ENCODE results near the gene SPARC. TPM values are rescaled to one million over a fixed set of nuclear protein-coding genes. Genes with fewer than 3 reads are reported as not detected.
"Not testable (repeated sequence)": the region's sequence is repeated elsewhere in the genome, so short reads cannot be mapped to it uniquely, and the experiment has no call there.

Gene SPARC
- total RNA-seq, 1 donor from 2014 or later, result 9,466 TPM

DNA sequence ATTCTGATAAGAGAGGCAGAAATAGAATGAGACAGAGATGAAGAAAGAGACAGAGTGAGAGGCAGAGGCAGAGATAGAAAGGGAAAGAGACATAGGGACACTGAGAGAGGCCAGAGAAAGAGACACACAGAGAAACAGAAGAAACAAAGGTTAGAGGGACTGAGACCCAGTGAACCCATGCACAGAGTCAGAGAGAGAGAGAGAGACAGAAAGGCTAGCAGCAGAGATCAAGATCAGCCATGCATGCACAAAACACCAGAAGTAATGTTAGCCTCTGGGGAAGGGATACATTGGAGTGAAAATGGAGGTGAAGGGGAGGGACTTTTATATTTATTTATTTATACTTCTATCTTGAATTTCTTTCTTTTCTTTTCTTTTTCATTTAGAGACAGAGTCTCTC lies 14.1 kb upstream of the SPARC start:
- Mint-ChIP-seq H3K4me3 (ENCODE audit: unreplicated experiment) (no peak overlapping the region), H3K27ac (ENCODE audit: unreplicated experiment) (peak overlapping the region; percentile 100), H3K4me1 (ENCODE audit: unreplicated experiment) (peaks cover 43% of the 10 kb centered on the region), H3K9me3 (ENCODE audit: unreplicated experiment) (no peaks in the 10 kb centered on the region), H3K27me3 (ENCODE audit: unreplicated experiment) (no peaks in the 10 kb centered on the region), H3K36me3 (ENCODE audit: unreplicated experiment) (no peaks in the 10 kb centered on the region)
- TF ChIP-seq, protein P1, sequence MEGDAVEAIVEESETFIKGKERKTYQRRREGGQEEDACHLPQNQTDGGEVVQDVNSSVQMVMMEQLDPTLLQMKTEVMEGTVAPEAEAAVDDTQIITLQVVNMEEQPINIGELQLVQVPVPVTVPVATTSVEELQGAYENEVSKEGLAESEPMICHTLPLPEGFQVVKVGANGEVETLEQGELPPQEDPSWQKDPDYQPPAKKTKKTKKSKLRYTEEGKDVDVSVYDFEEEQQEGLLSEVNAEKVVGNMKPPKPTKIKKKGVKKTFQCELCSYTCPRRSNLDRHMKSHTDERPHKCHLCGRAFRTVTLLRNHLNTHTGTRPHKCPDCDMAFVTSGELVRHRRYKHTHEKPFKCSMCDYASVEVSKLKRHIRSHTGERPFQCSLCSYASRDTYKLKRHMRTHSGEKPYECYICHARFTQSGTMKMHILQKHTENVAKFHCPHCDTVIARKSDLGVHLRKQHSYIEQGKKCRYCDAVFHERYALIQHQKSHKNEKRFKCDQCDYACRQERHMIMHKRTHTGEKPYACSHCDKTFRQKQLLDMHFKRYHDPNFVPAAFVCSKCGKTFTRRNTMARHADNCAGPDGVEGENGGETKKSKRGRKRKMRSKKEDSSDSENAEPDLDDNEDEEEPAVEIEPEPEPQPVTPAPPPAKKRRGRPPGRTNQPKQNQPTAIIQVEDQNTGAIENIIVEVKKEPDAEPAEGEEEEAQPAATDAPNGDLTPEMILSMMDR (IDR thresholded peaks at IDR 0.05), result no peak
- no peak for DNase-seq (ENCODE audit: extremely low spot score, unreplicated experiment)

DNA sequence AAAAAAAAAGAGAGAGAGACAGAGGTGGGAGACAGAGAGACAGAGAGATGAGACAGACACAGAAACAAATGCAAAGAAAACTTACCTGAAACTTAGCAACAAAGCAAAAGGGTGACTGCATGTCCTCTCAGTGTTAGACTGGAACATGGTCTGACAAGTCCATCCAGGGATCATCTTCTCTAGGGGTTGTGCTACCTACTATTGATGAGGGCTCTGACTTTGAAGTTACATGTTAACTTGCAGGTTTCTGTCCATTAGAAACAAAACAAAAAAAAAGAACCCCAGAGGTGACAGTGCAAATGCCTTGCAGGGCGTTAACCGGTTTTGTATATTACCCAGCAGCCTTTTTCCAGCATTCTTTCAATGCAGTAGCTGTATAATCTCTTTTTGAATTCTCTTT lies 13.6 kb upstream of the SPARC start:
- TF ChIP-seq, protein P1 (IDR thresholded peaks at IDR 0.05), result no peak
- H3K4me3 Mint-ChIP-seq (ENCODE audit: unreplicated experiment), result no peak overlapping the region
- H3K36me3 Mint-ChIP-seq (ENCODE audit: unreplicated experiment), result no peaks in the 10 kb centered on the region
- no peaks in the 10 kb centered on the region for H3K9me3 Mint-ChIP-seq (ENCODE audit: unreplicated experiment)
- no peaks in the 10 kb centered on the region for H3K27me3 Mint-ChIP-seq (ENCODE audit: unreplicated experiment)
- peaks cover 47% of the 10 kb centered on the region for H3K4me1 Mint-ChIP-seq (ENCODE audit: unreplicated experiment)
- DNase-seq (ENCODE audit: extremely low spot score, unreplicated experiment), result no peak
- peak overlapping the region; percentile 100 for H3K27ac Mint-ChIP-seq (ENCODE audit: unreplicated experiment)

DNA sequence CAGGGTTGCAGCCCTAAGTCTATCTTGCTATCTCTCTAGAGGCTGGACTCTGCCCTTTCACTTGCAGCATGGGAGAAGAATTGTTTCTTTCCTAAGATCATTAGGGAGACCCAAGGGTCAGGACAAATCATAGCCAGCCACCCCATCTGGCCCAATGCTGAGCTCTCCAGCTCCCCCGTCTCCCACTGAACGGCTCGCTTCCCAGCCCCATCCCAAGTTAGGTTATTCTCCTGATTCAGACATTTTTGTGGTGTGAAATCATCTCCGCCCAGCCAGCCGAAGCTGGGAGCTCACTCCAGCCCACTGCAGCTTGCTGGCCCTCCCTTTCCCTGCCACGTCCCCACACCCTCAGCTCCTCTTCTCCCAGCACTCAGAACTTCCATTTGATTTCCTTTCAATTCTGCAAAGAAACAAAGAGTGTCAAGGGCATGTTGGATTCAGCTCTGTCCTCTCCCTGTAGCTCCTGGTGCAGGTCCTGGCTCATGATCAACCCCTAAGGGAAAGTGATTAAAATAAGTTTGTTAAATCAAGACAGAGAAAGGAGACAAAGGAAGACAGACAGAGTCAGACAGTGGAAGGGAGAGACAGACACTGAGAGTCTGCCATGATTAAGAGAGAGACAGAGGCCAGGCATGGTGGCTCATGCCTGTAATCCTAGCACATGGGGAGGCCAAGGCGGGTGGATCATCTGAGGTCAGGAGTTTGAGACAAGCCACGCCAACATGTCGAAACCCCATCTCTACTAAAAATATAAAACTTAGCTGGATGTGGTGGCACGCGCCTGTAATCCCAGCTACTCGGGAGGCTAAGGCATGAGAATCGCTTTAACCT lies 12.6 kb upstream of the SPARC start:
- Mint-ChIP-seq H3K9me3 (ENCODE audit: unreplicated experiment) (no peaks in the 10 kb centered on the region), H3K36me3 (ENCODE audit: unreplicated experiment) (no peaks in the 10 kb centered on the region), H3K27ac (ENCODE audit: unreplicated experiment) (peak overlapping the region; percentile 100), H3K4me1 (ENCODE audit: unreplicated experiment) (peaks cover 47% of the 10 kb centered on the region), H3K4me3 (ENCODE audit: unreplicated experiment) (peak overlapping the region; percentile 45), H3K27me3 (ENCODE audit: unreplicated experiment) (no peaks in the 10 kb centered on the region)
- TF ChIP-seq, protein P1 (IDR thresholded peaks at IDR 0.05), result no peak
- DNase-seq (ENCODE audit: extremely low spot score, unreplicated experiment), result peak; percentile 91

DNA sequence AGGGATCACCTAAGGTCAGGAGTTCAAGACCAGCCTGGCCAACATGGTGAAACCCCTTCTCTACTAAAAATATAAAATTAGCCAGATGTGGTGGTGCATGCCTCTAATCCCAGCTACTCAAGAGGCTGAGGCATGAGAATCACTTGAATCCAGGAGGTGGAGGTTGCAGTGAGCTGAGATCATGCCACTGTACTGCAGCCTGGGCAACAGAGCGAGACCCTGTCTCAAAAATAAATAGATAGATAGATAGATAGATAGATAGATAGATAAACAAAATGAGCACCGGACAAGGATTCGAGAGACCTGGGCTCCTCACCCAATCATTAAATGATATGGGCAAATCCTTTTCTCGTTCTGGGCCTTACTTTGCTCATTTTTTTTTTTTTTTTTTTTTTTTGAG lies 11.4 kb upstream of the SPARC start:
- H3K4me1 Mint-ChIP-seq (ENCODE audit: unreplicated experiment), result peaks cover 49% of the 10 kb centered on the region
- not testable (repeated sequence) for H3K9me3 Mint-ChIP-seq (ENCODE audit: unreplicated experiment); H3K36me3 Mint-ChIP-seq (ENCODE audit: unreplicated experiment); H3K4me3 Mint-ChIP-seq (ENCODE audit: unreplicated experiment); H3K27me3 Mint-ChIP-seq (ENCODE audit: unreplicated experiment); DNase-seq (ENCODE audit: extremely low spot score, unreplicated experiment)
- peak overlapping the region; percentile 80 for H3K27ac Mint-ChIP-seq (ENCODE audit: unreplicated experiment)

DNA sequence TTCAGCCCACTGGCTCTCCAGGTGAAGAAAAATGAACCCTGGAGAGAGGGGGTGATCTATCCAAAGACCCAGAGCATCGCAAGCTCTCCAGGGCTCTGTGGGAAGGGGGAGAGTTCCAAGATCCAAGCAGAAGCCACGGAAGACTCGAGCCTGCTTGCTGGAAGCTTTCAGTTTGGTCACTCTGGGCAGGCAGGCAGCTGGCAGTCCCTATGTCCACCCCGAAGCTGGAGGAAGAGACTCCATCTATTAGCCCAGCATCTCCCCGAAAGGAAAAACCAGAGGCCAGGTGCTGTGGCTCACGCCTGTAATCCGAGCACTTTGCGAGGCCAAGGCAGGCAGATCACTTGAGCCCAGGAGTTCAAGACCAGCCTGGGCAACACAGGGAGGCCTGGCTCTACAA lies 10.7 kb upstream of the SPARC start:
- DNase-seq (ENCODE audit: extremely low spot score, unreplicated experiment), result no peak
- TF ChIP-seq, protein P1 (IDR thresholded peaks at IDR 0.05), result no peak
- H3K9me3 Mint-ChIP-seq (ENCODE audit: unreplicated experiment), result no peaks in the 10 kb centered on the region
- no peaks in the 10 kb centered on the region for H3K27me3 Mint-ChIP-seq (ENCODE audit: unreplicated experiment)
- H3K4me3 Mint-ChIP-seq (ENCODE audit: unreplicated experiment), result no peak overlapping the region
- peak overlapping the region; percentile 80 for H3K27ac Mint-ChIP-seq (ENCODE audit: unreplicated experiment)
- H3K36me3 Mint-ChIP-seq (ENCODE audit: unreplicated experiment), result no peaks in the 10 kb centered on the region
- H3K4me1 Mint-ChIP-seq (ENCODE audit: unreplicated experiment), result peaks cover 52% of the 10 kb centered on the region

Data from osteocyte (in vitro differentiated cells).